MCF 10A (cell line): ENCODE measurements around the gene COA1. TPM values are rescaled to one million over a fixed set of nuclear protein-coding genes. Genes with fewer than 3 reads are reported as not detected.

ENCODE experiments used
- BruUV-seq: library from RNA; stranded (reverse); fragments of 400-500 nt; replicated peaks from 2 replicates; lab custom pipeline; 2021; lab: Mats Ljungman, UMichigan
- CTCF ChIA-PET: fragments of 300-600 bp; sonication (Branson Sonifier 250); formaldehyde crosslinking; extraction: SDS; loops from one replicate; lab custom pipeline; 2021; ENCODE audit warnings: antibody characterized with exemption, inconsistent platforms; lab: Yijun Ruan, JAX
- POLR2A ChIA-PET: fragments of 300-600, 350-650 bp; sonication (Branson Sonifier 250); formaldehyde crosslinking; extraction: SDS; loops from one replicate; lab custom pipeline; 2020; ENCODE audit warnings: antibody characterized with exemption, inconsistent platforms; lab: Yijun Ruan, JAX
- DNase-seq: peaks from one replicate; pipeline ENCODE4 v3.0.0-alpha.2; 2018; ENCODE audit not compliant: unreplicated experiment
- H3K27ac Mint-ChIP-seq: one replicate; pipeline ENCODE4 v1.8.0; 2022; ENCODE audit warnings: mild to moderate bottlenecking, low read depth, mixed read lengths; ENCODE audit not compliant: unreplicated experiment
- H3K27me3 Mint-ChIP-seq: one replicate; pipeline ENCODE4 v1.8.0; 2022; ENCODE audit warnings: mixed read lengths; ENCODE audit not compliant: insufficient read depth, unreplicated experiment
- H3K36me3 Mint-ChIP-seq: one replicate; pipeline ENCODE4 v1.8.0; 2022; ENCODE audit warnings: mild to moderate bottlenecking, moderate library complexity, mixed read lengths; ENCODE audit not compliant: insufficient read depth, unreplicated experiment
- H3K4me1 Mint-ChIP-seq: one replicate; pipeline ENCODE4 v1.8.0; 2022; ENCODE audit warnings: mixed read lengths; ENCODE audit not compliant: insufficient read depth, unreplicated experiment
- H3K4me3 Mint-ChIP-seq: one replicate; pipeline ENCODE4 v1.8.0; 2022; ENCODE audit warnings: mild to moderate bottlenecking, moderate library complexity, mixed read lengths; ENCODE audit not compliant: unreplicated experiment
- H3K9me3 Mint-ChIP-seq: one replicate; pipeline ENCODE4 v1.8.0; 2022; ENCODE audit warnings: mixed read lengths; ENCODE audit not compliant: unreplicated experiment
- intact Hi-C: fragments of 100-400 bp; cut with micrococcal nuclease; formaldehyde crosslinking; loops from 2 replicates; pipeline ENCODE4 v1.14.1; 2022
- total RNA-seq: library from RNA; stranded (reverse); gene quantifications from 2 replicates; pipeline ENCODE4 v1.2.3, GENCODE V29; 2022
- TF ChIP-seq, protein P1 (sequence below): fragments of 200-600 bp; IDR thresholded peaks from one replicate; pipeline ENCODE4 v1.8.0; 2022; ENCODE audit warnings: antibody characterized with exemption, mild to moderate bottlenecking; ENCODE audit not compliant: unreplicated experiment

Gene COA1
- total RNA-seq, 1 experiment from 2014 or later, result 68.5 TPM

DNA sequence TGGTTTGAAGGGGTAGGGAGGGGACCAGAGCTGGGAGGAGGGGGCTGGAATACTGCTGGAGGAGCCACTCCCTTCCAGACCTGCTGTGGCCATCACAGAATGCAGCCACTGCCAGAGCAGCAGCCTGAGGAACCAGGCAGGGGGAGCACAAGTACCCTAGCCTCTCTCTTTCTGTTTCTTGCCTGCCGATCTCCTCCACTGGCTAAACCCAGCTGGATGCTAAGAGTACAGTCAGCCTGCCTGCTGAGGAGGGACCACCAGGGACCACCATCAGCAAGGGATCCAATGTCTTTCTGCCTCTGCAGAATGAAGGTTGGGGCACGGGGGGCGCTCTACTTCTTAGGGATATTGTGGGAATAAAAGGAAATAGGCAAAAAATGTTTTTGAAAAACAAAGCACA, 33.9 kb upstream of the COA1 start:
- H3K4me1 Mint-ChIP-seq, result peaks cover 36% of the 10 kb centered on the region
- CTCF ChIA-PET, result interaction anchor here (0.7 to 1.4 kb wide), 3 partner anchors 40 to 203 kb away, joined by 3 to 4 read pairs (median 3); no protein-coding TSS in a partner anchor
- no peak overlapping the region for H3K4me3 Mint-ChIP-seq
- no peaks in the 10 kb centered on the region for H3K27me3 Mint-ChIP-seq
- POLR2A ChIA-PET, result interaction anchor here (1.8 to 11.8 kb wide), 5 partner anchors 15 to 176 kb away, joined by 7 to 188 read pairs (median 13); partner anchors contain the start of genes COA1 and MRPS24
- no peak for DNase-seq
- intact Hi-C loops, result no loop called here
- BruUV-seq, result no TSS peak
- H3K27ac Mint-ChIP-seq, result peak overlapping the region; percentile 81
- TF ChIP-seq, protein P1, sequence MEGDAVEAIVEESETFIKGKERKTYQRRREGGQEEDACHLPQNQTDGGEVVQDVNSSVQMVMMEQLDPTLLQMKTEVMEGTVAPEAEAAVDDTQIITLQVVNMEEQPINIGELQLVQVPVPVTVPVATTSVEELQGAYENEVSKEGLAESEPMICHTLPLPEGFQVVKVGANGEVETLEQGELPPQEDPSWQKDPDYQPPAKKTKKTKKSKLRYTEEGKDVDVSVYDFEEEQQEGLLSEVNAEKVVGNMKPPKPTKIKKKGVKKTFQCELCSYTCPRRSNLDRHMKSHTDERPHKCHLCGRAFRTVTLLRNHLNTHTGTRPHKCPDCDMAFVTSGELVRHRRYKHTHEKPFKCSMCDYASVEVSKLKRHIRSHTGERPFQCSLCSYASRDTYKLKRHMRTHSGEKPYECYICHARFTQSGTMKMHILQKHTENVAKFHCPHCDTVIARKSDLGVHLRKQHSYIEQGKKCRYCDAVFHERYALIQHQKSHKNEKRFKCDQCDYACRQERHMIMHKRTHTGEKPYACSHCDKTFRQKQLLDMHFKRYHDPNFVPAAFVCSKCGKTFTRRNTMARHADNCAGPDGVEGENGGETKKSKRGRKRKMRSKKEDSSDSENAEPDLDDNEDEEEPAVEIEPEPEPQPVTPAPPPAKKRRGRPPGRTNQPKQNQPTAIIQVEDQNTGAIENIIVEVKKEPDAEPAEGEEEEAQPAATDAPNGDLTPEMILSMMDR, result no peak
- H3K36me3 Mint-ChIP-seq, result peaks cover 13% of the 10 kb centered on the region
- H3K9me3 Mint-ChIP-seq, result no peaks in the 10 kb centered on the region

DNA sequence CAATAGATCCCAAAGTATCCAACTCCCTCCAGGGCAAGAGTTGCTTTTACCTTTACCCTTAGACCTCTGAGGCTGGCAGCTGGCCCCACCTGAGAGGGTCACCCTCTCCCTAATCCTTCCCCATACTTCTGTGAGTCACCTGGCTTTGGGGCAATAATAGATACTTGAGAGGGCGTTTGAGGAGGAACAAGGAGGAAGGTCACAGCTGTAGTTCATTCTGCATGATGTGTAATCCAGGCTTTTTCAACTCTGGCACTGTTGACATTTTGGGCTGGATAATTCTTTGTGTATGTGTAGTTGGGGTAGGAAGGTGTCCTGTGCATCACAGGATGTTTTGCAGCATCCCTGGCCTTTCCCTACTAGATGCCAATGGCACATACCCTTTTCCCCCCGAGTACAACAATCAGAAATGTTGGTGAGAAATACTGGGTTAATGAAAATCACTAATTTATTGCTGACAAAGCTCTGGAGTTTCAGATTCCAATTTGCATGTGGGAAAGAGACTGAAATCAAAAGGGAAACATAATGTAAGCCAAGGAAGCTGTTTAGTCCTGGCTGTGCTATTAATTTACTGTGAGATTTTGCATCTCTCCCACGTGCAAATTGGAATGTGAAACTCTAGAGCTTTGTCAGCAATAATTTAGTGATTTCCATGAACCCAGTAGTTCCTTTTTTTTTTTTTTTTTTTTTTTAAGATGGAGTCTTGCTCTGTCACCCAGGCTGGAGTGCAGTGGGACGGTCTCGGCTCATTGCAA, 32.8 kb upstream of the COA1 start:
- ChIA-PET CTCF (interaction anchor here (0.9 to 1.4 kb wide), 5 partner anchors 29 to 180 kb away, joined by 3 to 6 read pairs (median 3); no protein-coding TSS in a partner anchor), POLR2A (interaction anchor here (0.6 to 11.8 kb wide), 6 partner anchors 16 to 177 kb away, joined by 3 to 188 read pairs (median 8); partner anchors contain the start of gene COA1)
- H3K27ac Mint-ChIP-seq, result peak overlapping the region; percentile 40
- TF ChIP-seq, protein P1, result no peak
- no peaks in the 10 kb centered on the region for H3K27me3 Mint-ChIP-seq
- BruUV-seq, result no TSS peak
- DNase-seq, result peak; percentile 54
- no peak overlapping the region for H3K4me3 Mint-ChIP-seq
- H3K4me1 Mint-ChIP-seq, result peaks cover 46% of the 10 kb centered on the region
- intact Hi-C loops, result no loop called here
- no peaks in the 10 kb centered on the region for H3K9me3 Mint-ChIP-seq
- H3K36me3 Mint-ChIP-seq, result peaks cover 13% of the 10 kb centered on the region

GRCh38 chr7:43761382-43761781, 32.1 kb upstream of the COA1 start:
- ChIA-PET CTCF (interaction anchor here (0.9 to 1.1 kb wide), 4 partner anchors 28 to 179 kb away, joined by 3 to 6 read pairs (median 4); no protein-coding TSS in a partner anchor), POLR2A (interaction anchor here (0.6 to 11.8 kb wide), 9 partner anchors 15 to 183 kb away, joined by 3 to 188 read pairs (median 6); partner anchors contain the start of genes COA1 and STK17A)
- Mint-ChIP-seq H3K27me3 (no peaks in the 10 kb centered on the region), H3K36me3 (peaks cover 13% of the 10 kb centered on the region), H3K4me3 (no peak overlapping the region), H3K27ac (peak overlapping the region; percentile 40), H3K4me1 (peaks cover 52% of the 10 kb centered on the region), H3K9me3 (no peaks in the 10 kb centered on the region)
- intact Hi-C loops, result no loop called here
- no TSS peak for BruUV-seq
- no peak for DNase-seq
- TF ChIP-seq, protein P1, result no peak

DNA sequence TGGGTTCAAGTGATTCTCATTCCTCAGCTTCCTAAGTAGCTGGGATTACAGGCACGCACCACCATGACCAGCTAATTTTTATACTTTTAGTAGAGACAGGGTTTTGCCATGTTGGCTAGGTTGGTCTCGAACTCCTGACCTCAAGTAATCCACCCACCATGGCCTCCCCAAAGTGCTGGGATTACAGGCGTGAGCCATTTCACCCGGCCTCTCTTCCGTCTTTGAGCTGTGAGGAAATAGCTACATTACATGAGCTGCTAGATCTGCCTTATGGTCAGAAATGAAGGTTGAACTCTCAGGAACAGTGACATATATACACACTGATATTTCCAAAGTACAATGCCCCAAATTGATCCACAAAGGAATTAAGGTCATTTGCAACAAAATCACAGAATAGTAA, 31.5 kb upstream of the COA1 start:
- TF ChIP-seq, protein P1, result no peak
- Mint-ChIP-seq H3K4me1 (peaks cover 52% of the 10 kb centered on the region), H3K27me3 (no peaks in the 10 kb centered on the region), H3K9me3 (no peaks in the 10 kb centered on the region), H3K27ac (peak overlapping the region; percentile 23), H3K36me3 (peaks cover 13% of the 10 kb centered on the region), H3K4me3 (peak overlapping the region; percentile 35)
- ChIA-PET POLR2A (interaction anchor here (0.6 to 11.8 kb wide), 12 partner anchors 8 to 306 kb away, joined by 3 to 188 read pairs (median 6); partner anchors contain the start of genes COA1 and STK17A), CTCF (interaction anchor here (0.6 to 1.6 kb wide), 3 partner anchors 31 to 178 kb away, joined by 3 to 8 read pairs (median 4); partner anchors contain the start of gene STK17A)
- no TSS peak for BruUV-seq
- intact Hi-C loops, result no loop called here
- no peak for DNase-seq
